ENCODE results near the gene C1orf21.

Gene C1orf21

GRCh38 chr1:184463680-184464079 is 76.9 kb downstream of the C1orf21 start:
- no peak overlapping the region for H4K8ac ChIP-seq (ENCODE audit: low read length)
- H3K36me3 ChIP-seq (ENCODE audit: control insufficient read depth in 1 of 2, insufficient read depth in 2 of 2, low read depth in 1 of 2, low read length in 2 of 2), result peaks cover 0 to 8% of the 10 kb centered on the region in 2 experiments
- no peak overlapping the region for H2AK5ac ChIP-seq (ENCODE audit: low read length, severe bottlenecking)
- no peak overlapping the region for H2BK5ac ChIP-seq (ENCODE audit: low read depth, low read length, poor library complexity, severe bottlenecking)
- no peak overlapping the region for H2AFZ ChIP-seq (ENCODE audit: low read depth, low read length)
- H3K27ac ChIP-seq (ENCODE audit: low read length, poor library complexity, severe bottlenecking), result no peak overlapping the region
- H2BK120ac ChIP-seq (ENCODE audit: low read depth, low read length), result no peak overlapping the region
- no peak overlapping the region for H3K4ac ChIP-seq (ENCODE audit: low read depth in 1 of 2, low read length in 2 of 2)
- H3K4me1 ChIP-seq (ENCODE audit: control insufficient read depth, insufficient read depth, low read depth, low read length), result no peaks in the 10 kb centered on the region
- H3K27me3 ChIP-seq (ENCODE audit: control insufficient read depth in 1 of 2, insufficient read depth in 1 of 2, low read length in 2 of 2), result no peaks in the 10 kb centered on the region
- no peak overlapping the region for H3K23ac ChIP-seq (ENCODE audit: low read length in 2 of 2)
- no peak overlapping the region for H3K18ac ChIP-seq (ENCODE audit: low read depth in 1 of 2, low read length in 2 of 2)
- no peak overlapping the region for H3K4me2 ChIP-seq (ENCODE audit: low read length, poor library complexity, severe bottlenecking)
- no peaks in the 10 kb centered on the region for H3K9me3 ChIP-seq (ENCODE audit: control insufficient read depth, low read length)
- no peak overlapping the region for H3K9ac ChIP-seq (ENCODE audit: low read length)
- no peak overlapping the region for H2BK15ac ChIP-seq (ENCODE audit: low read depth, poor library complexity, severe bottlenecking)
- peaks cover 7% of the 10 kb centered on the region for H3K79me1 ChIP-seq (replicated peaks; ENCODE audit: low read length, poor library complexity, severe bottlenecking)
- H3K4me3 ChIP-seq (ENCODE audit: insufficient read depth in 1 of 2, low read depth in 1 of 2, low read length in 2 of 2), result no peak overlapping the region
- H3K14ac ChIP-seq (ENCODE audit: low read length in 2 of 2), result no peak overlapping the region
- DNase-seq, result no peak
- H2BK12ac ChIP-seq (ENCODE audit: low read length in 2 of 2), result no peak overlapping the region
- no peak overlapping the region for H4K91ac ChIP-seq (ENCODE audit: low read length)
- 96% methylated on average over 1 of the region's 1 CpG for WGBS

- no peak for DNase-seq
- H3K18ac ChIP-seq (ENCODE audit: low read depth in 1 of 2, low read length in 2 of 2), result no peak overlapping the region
- no peak overlapping the region for H2BK15ac ChIP-seq (ENCODE audit: low read depth, poor library complexity, severe bottlenecking)
- no peak overlapping the region for H2AK5ac ChIP-seq (ENCODE audit: low read length, severe bottlenecking)
- 86% methylated on average over 4 of the region's 4 CpGs for WGBS
- peaks cover 0 to 8% of the 10 kb centered on the region in 2 experiments for H3K36me3 ChIP-seq (ENCODE audit: control insufficient read depth in 1 of 2, insufficient read depth in 2 of 2, low read depth in 1 of 2, low read length in 2 of 2)
- no peak overlapping the region for H2BK12ac ChIP-seq (ENCODE audit: low read length in 2 of 2)
- no peak overlapping the region for H3K4me2 ChIP-seq (ENCODE audit: low read length, poor library complexity, severe bottlenecking)
- H2AFZ ChIP-seq (ENCODE audit: low read depth, low read length), result no peak overlapping the region
- H3K4me3 ChIP-seq (ENCODE audit: insufficient read depth in 1 of 2, low read depth in 1 of 2, low read length in 2 of 2), result no peak overlapping the region
- H3K9ac ChIP-seq (ENCODE audit: low read length), result no peak overlapping the region
- peaks cover 4% of the 10 kb centered on the region for H3K9me3 ChIP-seq (ENCODE audit: control insufficient read depth, low read length)
- no peak overlapping the region for H2BK120ac ChIP-seq (ENCODE audit: low read depth, low read length)
- no peak overlapping the region for H4K91ac ChIP-seq (ENCODE audit: low read length)
- H3K79me1 ChIP-seq (replicated peaks; ENCODE audit: low read length, poor library complexity, severe bottlenecking), result peaks cover 6% of the 10 kb centered on the region
- no peak overlapping the region for H3K4ac ChIP-seq (ENCODE audit: low read depth in 1 of 2, low read length in 2 of 2)
- no peaks in the 10 kb centered on the region for H3K27me3 ChIP-seq (ENCODE audit: control insufficient read depth in 1 of 2, insufficient read depth in 1 of 2, low read length in 2 of 2)
- no peak overlapping the region for H3K23ac ChIP-seq (ENCODE audit: low read length in 2 of 2)
- no peak overlapping the region for H3K14ac ChIP-seq (ENCODE audit: low read length in 2 of 2)
- no peak overlapping the region for H4K8ac ChIP-seq (ENCODE audit: low read length)
- no peaks in the 10 kb centered on the region for H3K4me1 ChIP-seq (ENCODE audit: control insufficient read depth, insufficient read depth, low read depth, low read length)
- no peak overlapping the region for H2BK5ac ChIP-seq (ENCODE audit: low read depth, low read length, poor library complexity, severe bottlenecking)
- no peak overlapping the region for H3K27ac ChIP-seq (ENCODE audit: low read length, poor library complexity, severe bottlenecking)
These were observed 77.9 kb downstream of the C1orf21 start for GRCh38 chr1:184464757-184465156.

GRCh38 chr1:184465489-184466146 is 78.8 kb downstream of the C1orf21 start:
- Histone ChIP-seq H3K18ac (ENCODE audit: low read depth in 1 of 2, low read length in 2 of 2) (no peak overlapping the region), H3K23ac (ENCODE audit: low read length in 2 of 2) (no peak overlapping the region), H2BK120ac (ENCODE audit: low read depth, low read length) (no peak overlapping the region), H3K27ac (ENCODE audit: low read length, poor library complexity, severe bottlenecking) (no peak overlapping the region), H3K9ac (ENCODE audit: low read length) (no peak overlapping the region), H3K14ac (ENCODE audit: low read length in 2 of 2) (no peak overlapping the region), H2BK12ac (ENCODE audit: low read length in 2 of 2) (no peak overlapping the region), H3K4me1 (ENCODE audit: control insufficient read depth, insufficient read depth, low read depth, low read length) (no peaks in the 10 kb centered on the region), H3K79me1 (replicated peaks; ENCODE audit: low read length, poor library complexity, severe bottlenecking) (peaks cover 7% of the 10 kb centered on the region), H3K4me2 (ENCODE audit: low read length, poor library complexity, severe bottlenecking) (no peak overlapping the region), H3K4ac (ENCODE audit: low read depth in 1 of 2, low read length in 2 of 2) (no peak overlapping the region), H3K9me3 (ENCODE audit: control insufficient read depth, low read length) (peaks cover 5% of the 10 kb centered on the region), H3K36me3 (ENCODE audit: control insufficient read depth in 1 of 2, insufficient read depth in 2 of 2, low read depth in 1 of 2, low read length in 2 of 2) (peaks cover 0 to 8% of the 10 kb centered on the region in 2 experiments), H2BK5ac (ENCODE audit: low read depth, low read length, poor library complexity, severe bottlenecking) (no peak overlapping the region), H3K4me3 (ENCODE audit: insufficient read depth in 1 of 2, low read depth in 1 of 2, low read length in 2 of 2) (no peak overlapping the region), H2AFZ (ENCODE audit: low read depth, low read length) (no peak overlapping the region), H4K91ac (ENCODE audit: low read length) (no peak overlapping the region), H2AK5ac (ENCODE audit: low read length, severe bottlenecking) (no peak overlapping the region), H2BK15ac (ENCODE audit: low read depth, poor library complexity, severe bottlenecking) (no peak overlapping the region), H4K8ac (ENCODE audit: low read length) (no peak overlapping the region), H3K27me3 (ENCODE audit: control insufficient read depth in 1 of 2, insufficient read depth in 1 of 2, low read length in 2 of 2) (no peaks in the 10 kb centered on the region)
- WGBS, result 96% methylated on average over 7 of the region's 7 CpGs
- DNase-seq, result no peak

- no peak overlapping the region for H3K23ac ChIP-seq (ENCODE audit: low read length in 2 of 2)
- H2AK5ac ChIP-seq (ENCODE audit: low read length, severe bottlenecking), result no peak overlapping the region
- peaks cover 0 to 12% of the 10 kb centered on the region in 2 experiments for H3K36me3 ChIP-seq (ENCODE audit: control insufficient read depth in 1 of 2, insufficient read depth in 2 of 2, low read depth in 1 of 2, low read length in 2 of 2)
- H3K9me3 ChIP-seq (ENCODE audit: control insufficient read depth, low read length), result peaks cover 22% of the 10 kb centered on the region
- no peak overlapping the region for H2BK15ac ChIP-seq (ENCODE audit: low read depth, poor library complexity, severe bottlenecking)
- no peak for DNase-seq
- H3K18ac ChIP-seq (ENCODE audit: low read depth in 1 of 2, low read length in 2 of 2), result peak overlapping the region in 1 of 2 experiments; percentile 55
- no peaks in the 10 kb centered on the region for H3K4me1 ChIP-seq (ENCODE audit: control insufficient read depth, insufficient read depth, low read depth, low read length)
- H3K9ac ChIP-seq (ENCODE audit: low read length), result no peak overlapping the region
- peaks cover 8% of the 10 kb centered on the region for H3K79me1 ChIP-seq (replicated peaks; ENCODE audit: low read length, poor library complexity, severe bottlenecking)
- H3K4ac ChIP-seq (ENCODE audit: low read depth in 1 of 2, low read length in 2 of 2), result no peak overlapping the region
- peak overlapping the region in 1 of 2 experiments; percentile 72 for H3K14ac ChIP-seq (ENCODE audit: low read length in 2 of 2)
- no peak overlapping the region for H4K91ac ChIP-seq (ENCODE audit: low read length)
- H2BK5ac ChIP-seq (ENCODE audit: low read depth, low read length, poor library complexity, severe bottlenecking), result no peak overlapping the region
- H3K4me3 ChIP-seq (ENCODE audit: insufficient read depth in 1 of 2, low read depth in 1 of 2, low read length in 2 of 2), result no peak overlapping the region
- no peak overlapping the region for H2BK12ac ChIP-seq (ENCODE audit: low read length in 2 of 2)
- H4K8ac ChIP-seq (ENCODE audit: low read length), result peak overlapping the region; percentile 21
- H3K27ac ChIP-seq (ENCODE audit: low read length, poor library complexity, severe bottlenecking), result no peak overlapping the region
- no peaks in the 10 kb centered on the region for H3K27me3 ChIP-seq (ENCODE audit: control insufficient read depth in 1 of 2, insufficient read depth in 1 of 2, low read length in 2 of 2)
- H3K4me2 ChIP-seq (ENCODE audit: low read length, poor library complexity, severe bottlenecking), result no peak overlapping the region
- no peak overlapping the region for H2AFZ ChIP-seq (ENCODE audit: low read depth, low read length)
- H2BK120ac ChIP-seq (ENCODE audit: low read depth, low read length), result no peak overlapping the region
These were observed 80.5 kb downstream of the C1orf21 start for GRCh38 chr1:184467295-184467694.
